B cell (primary cell): ENCODE results near the gene TOGARAM1. TPM values are rescaled to one million over a fixed set of nuclear protein-coding genes. Genes with fewer than 3 reads are reported as not detected.
"Not testable (repeated sequence)": the region's sequence is repeated elsewhere in the genome, so short reads cannot be mapped to it uniquely, and the experiment has no call there.

Experiments used
- ATAC-seq: fragments of 200-7000 bp; cut with Tn5 transposase; one replicate; pipeline ENCODE4 v1.10.0; 2021; ENCODE audit warnings: low read depth, mild to moderate bottlenecking, moderate number of reproducible peaks, moderate library complexity
- CTCF ChIA-PET: fragments of 350-600 bp; sonication (Branson Sonifier 250); formaldehyde crosslinking; loops from one replicate; lab custom pipeline; 2021; ENCODE audit warnings: antibody characterized with exemption, inconsistent platforms; lab: Charles Lee
- POLR2A ChIA-PET: fragments of 350-600 bp; sonication (Branson Sonifier 250); formaldehyde crosslinking; loops from one replicate; lab custom pipeline; 2021; ENCODE audit warnings: antibody characterized with exemption; lab: Charles Lee
- DNase-seq: peaks from one replicate; pipeline ENCODE4 v3.0.0; 2013
- H2AFZ ChIP-seq: 2 replicates; pipeline ENCODE4 v1.6.1; 2012; ENCODE audit warnings: mild to moderate bottlenecking, low read depth, low read length; ENCODE audit not compliant: insufficient read depth, poor library complexity, severe bottlenecking
- H3K27ac ChIP-seq, 2 donors: 1 replicate in 1 of 2; 2 replicates in 1 of 2; pipeline ENCODE4 v1.5.1; 2012 to 2013; ENCODE audit warnings: low read length in 2 of 2, mild to moderate bottlenecking in 2 of 2, moderate library complexity in 1 of 2
- H3K27me3 ChIP-seq, 4 experiments: fragments of 200-600 bp in 1 of 4; sonication (generic) in 1 of 4; replicated peaks in 1 of 4; 1 replicate in 2 of 4; 2 replicates in 2 of 4; pipeline versions ENCODE4 v1.6.1 to v1.7.0; 2013 to 2016; ENCODE audit warnings: low read length in 3 of 4, mild to moderate bottlenecking in 2 of 4, mixed read lengths in 1 of 4, moderate library complexity in 1 of 4; ENCODE audit not compliant: insufficient read depth in 4 of 4, control insufficient read depth in 3 of 4; ENCODE audit errors: control extremely low read depth in 1 of 4
- H3K36me3 ChIP-seq, 2 experiments: replicated peaks in 1 of 2; 1 replicate in 1 of 2; 2 replicates in 1 of 2; pipeline versions ENCODE4 v1.6.1 to v1.7.1; 2013; ENCODE audit warnings: low read length in 1 of 2; ENCODE audit not compliant: insufficient read depth in 2 of 2, control insufficient read depth in 1 of 2; ENCODE audit errors: control extremely low read depth in 1 of 2, extremely low read depth in 1 of 2
- H3K4me1 ChIP-seq, 2 donors: fragments of 200-600 bp in 1 of 2; sonication (generic) in 1 of 2; 1 replicate in 1 of 2; 2 replicates in 1 of 2; pipeline versions ENCODE4 v1.5.1 to v1.6.1; 2013 to 2017; ENCODE audit warnings: low read length in 2 of 2; ENCODE audit not compliant: control insufficient read depth in 2 of 2, insufficient read depth in 2 of 2
- H3K4me2 ChIP-seq: replicated peaks from 2 replicates; pipeline ENCODE3; 2012; ENCODE audit warnings: mild to moderate bottlenecking, low read depth, low read length; ENCODE audit not compliant: poor library complexity, severe bottlenecking
- H3K4me3 ChIP-seq, 5 experiments: fragments of 200-600 bp in 1 of 5; sonication (generic) in 1 of 5; 1 replicate in 3 of 5; 2 replicates in 2 of 5; pipeline versions ENCODE4 v1.5.1 to v1.7.0; 2011 to 2016; ENCODE audit warnings: low read length in 4 of 5, mild to moderate bottlenecking in 4 of 5, low read depth in 2 of 5, control low read depth in 1 of 5, moderate library complexity in 1 of 5; ENCODE audit not compliant: insufficient read depth in 1 of 5; ENCODE audit errors: control extremely low read depth in 1 of 5, extremely low read depth in 1 of 5
- H3K79me2 ChIP-seq: fragments of 200-600 bp; sonication (generic); one replicate; pipeline ENCODE4 v1.6.0; 2016; ENCODE audit warnings: low read length; ENCODE audit not compliant: control insufficient read depth, insufficient read depth
- H3K9ac ChIP-seq: fragments of 200-600 bp; sonication (generic); 2 replicates; pipeline ENCODE4 v1.6.1; 2017; ENCODE audit warnings: mild to moderate bottlenecking, low read length, moderate library complexity
- H3K9me3 ChIP-seq, 3 donors: one replicate each; pipeline versions ENCODE4 v1.6.1 to v1.7.1; 2013; ENCODE audit warnings: low read length in 2 of 3; ENCODE audit not compliant: control insufficient read depth in 2 of 3, insufficient read depth in 1 of 3; ENCODE audit errors: control extremely low read depth in 1 of 3
- H4K20me1 ChIP-seq: 2 replicates; pipeline ENCODE4 v1.6.0; 2012; ENCODE audit warnings: mild to moderate bottlenecking, low read length; ENCODE audit not compliant: insufficient read depth, control insufficient read depth, poor library complexity, severe bottlenecking
- H3K27ac Mint-ChIP-seq: one replicate; pipeline ENCODE4 v1.8.0; 2021; ENCODE audit warnings: mixed read lengths
- H3K27me3 Mint-ChIP-seq: one replicate; pipeline ENCODE4 v1.8.0; 2021; ENCODE audit warnings: mixed read lengths
- H3K4me1 Mint-ChIP-seq: one replicate; pipeline ENCODE4 v1.8.0; 2021; ENCODE audit warnings: mixed read lengths
- H3K4me3 Mint-ChIP-seq: one replicate; pipeline ENCODE4 v1.8.0; 2021; ENCODE audit warnings: mixed read lengths
- H3K9me3 Mint-ChIP-seq: one replicate; pipeline ENCODE4 v1.8.0; 2022; ENCODE audit warnings: mixed read lengths; ENCODE audit not compliant: insufficient read depth
- EZH2 ChIP-seq: IDR thresholded peaks from 2 replicates; pipeline ENCODE4 v1.6.1; 2012; ENCODE audit warnings: borderline replicate concordance, low read depth, mild to moderate bottlenecking, moderate library complexity, low read length; ENCODE audit not compliant: insufficient read depth, poor library complexity, severe bottlenecking
- WGBS: methylation state at CpG from one replicate; pipeline ENCODE4 v1.1.5; 2013; ENCODE audit warnings: missing lambda C conversion rate; ENCODE audit not compliant: insufficient coverage; 5-methylcytosine and 5-hydroxymethylcytosine counted together
- intact Hi-C: fragments of 100-400 bp; cut with micrococcal nuclease; formaldehyde crosslinking; loops from one replicate; pipeline ENCODE4 v1.10.0; 2022
- polyA plus RNA-seq: library from polyadenylated mRNA; depleted of rRNA; stranded (reverse); fragments of >200 nt; gene quantifications from 2 replicates; pipeline ENCODE4 v1.2.3, GENCODE V29; 2012
- total RNA-seq, 2 donors: library from RNA; stranded (reverse); fragments of 120-200 nt in 1 of 2; gene quantifications; 1 replicate in 1 of 2; 2 replicates in 1 of 2; pipeline versions ENCODE4 v1.2.3 to v1.2.4, GENCODE V29; 2013 to 2022
- TF ChIP-seq, protein P1 (sequence below): fragments of 200-600 bp; IDR thresholded peaks from one replicate; pipeline ENCODE4 v1.8.0; 2022; ENCODE audit warnings: antibody characterized with exemption, mild to moderate bottlenecking

The TOGARAM1 gene
- total and polyA plus RNA-seq, 2 donors (not counting 1 experiment from before 2014, with no cell fraction given): 3.4 to 23.9 TPM

- Histone ChIP-seq H3K27ac (no peak overlapping the region), H3K4me3 (no peak overlapping the region), H4K20me1 (no peaks in the 10 kb centered on the region), H2AFZ (no peak overlapping the region), H3K9me3 (no peaks in the 10 kb centered on the region), H3K79me2 (no peaks in the 10 kb centered on the region), H3K9ac (no peak overlapping the region), H3K4me2 (no peak overlapping the region), H3K36me3 (peaks cover 0 to 6% of the 10 kb centered on the region in 2 experiments), H3K4me1 (no peaks in the 10 kb centered on the region), H3K27me3 (no peaks in the 10 kb centered on the region)
- no peak overlapping the region for H3K4me3 Mint-ChIP-seq
- no CpG with 5 or more reads among the region's 5 CpGs for WGBS
- intact Hi-C loops: no loop called here
- no peak overlapping the region for H3K27ac Mint-ChIP-seq
- no peak for TF ChIP-seq EZH2
- TF ChIP-seq, protein P1, sequence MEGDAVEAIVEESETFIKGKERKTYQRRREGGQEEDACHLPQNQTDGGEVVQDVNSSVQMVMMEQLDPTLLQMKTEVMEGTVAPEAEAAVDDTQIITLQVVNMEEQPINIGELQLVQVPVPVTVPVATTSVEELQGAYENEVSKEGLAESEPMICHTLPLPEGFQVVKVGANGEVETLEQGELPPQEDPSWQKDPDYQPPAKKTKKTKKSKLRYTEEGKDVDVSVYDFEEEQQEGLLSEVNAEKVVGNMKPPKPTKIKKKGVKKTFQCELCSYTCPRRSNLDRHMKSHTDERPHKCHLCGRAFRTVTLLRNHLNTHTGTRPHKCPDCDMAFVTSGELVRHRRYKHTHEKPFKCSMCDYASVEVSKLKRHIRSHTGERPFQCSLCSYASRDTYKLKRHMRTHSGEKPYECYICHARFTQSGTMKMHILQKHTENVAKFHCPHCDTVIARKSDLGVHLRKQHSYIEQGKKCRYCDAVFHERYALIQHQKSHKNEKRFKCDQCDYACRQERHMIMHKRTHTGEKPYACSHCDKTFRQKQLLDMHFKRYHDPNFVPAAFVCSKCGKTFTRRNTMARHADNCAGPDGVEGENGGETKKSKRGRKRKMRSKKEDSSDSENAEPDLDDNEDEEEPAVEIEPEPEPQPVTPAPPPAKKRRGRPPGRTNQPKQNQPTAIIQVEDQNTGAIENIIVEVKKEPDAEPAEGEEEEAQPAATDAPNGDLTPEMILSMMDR: no peak
- no peaks in the 10 kb centered on the region for H3K27me3 Mint-ChIP-seq
- POLR2A ChIA-PET: no interaction called here
- H3K4me1 Mint-ChIP-seq: no peaks in the 10 kb centered on the region
- DNase-seq (no peak), ATAC-seq (no peak)
- CTCF ChIA-PET: no interaction called here
- no peaks in the 10 kb centered on the region for H3K9me3 Mint-ChIP-seq
Measured at GRCh38 chr14:45073231-45073879, 111.4 kb downstream of the TOGARAM1 start.

DNA sequence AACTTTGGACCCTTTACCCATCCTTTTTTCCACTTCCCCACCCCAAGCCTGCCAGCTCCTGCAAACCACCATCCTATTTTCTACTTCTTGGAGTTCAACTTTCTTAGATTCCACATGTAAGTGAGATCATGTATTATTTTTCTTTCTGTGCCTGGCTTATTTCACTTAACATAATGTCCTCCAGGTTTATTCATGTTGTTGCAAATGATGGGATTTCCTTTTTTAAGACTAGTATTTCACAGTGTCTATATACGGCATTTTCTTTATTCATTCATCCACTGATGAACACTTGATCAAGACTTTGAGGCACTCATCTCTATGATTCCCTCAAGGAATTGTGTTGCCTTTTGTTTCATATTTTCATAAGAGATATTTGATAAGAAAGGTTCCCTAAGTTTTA lies 116.3 kb downstream of the TOGARAM1 start:
- ChIA-PET CTCF (no interaction called here), POLR2A (no interaction called here)
- Histone ChIP-seq H2AFZ (no peak overlapping the region), H3K36me3 (peaks cover 0 to 3% of the 10 kb centered on the region in 2 experiments), H3K4me2 (no peak overlapping the region), H3K27ac (no peak overlapping the region), H3K4me3 (no peak overlapping the region), H3K9me3 (no peaks in the 10 kb centered on the region), H4K20me1 (no peaks in the 10 kb centered on the region), H3K79me2 (no peaks in the 10 kb centered on the region), H3K9ac (no peak overlapping the region), H3K27me3 (no peaks in the 10 kb centered on the region), H3K4me1 (peaks cover 2 to 3% of the 10 kb centered on the region in 2 donors)
- H3K4me3 Mint-ChIP-seq: no peak overlapping the region
- no peaks in the 10 kb centered on the region for H3K27me3 Mint-ChIP-seq
- H3K9me3 Mint-ChIP-seq: no peaks in the 10 kb centered on the region
- no CpG with 5 or more reads among the region's 1 CpG for WGBS
- no peak for DNase-seq
- TF ChIP-seq EZH2: no peak
- TF ChIP-seq, protein P1: no peak
- no peak for ATAC-seq
- intact Hi-C loops: no loop called here
- peaks cover 5% of the 10 kb centered on the region for H3K4me1 Mint-ChIP-seq
- H3K27ac Mint-ChIP-seq: no peak overlapping the region

- DNase-seq, H2AFZ ChIP-seq, H3K4me3 ChIP-seq, H3K27ac Mint-ChIP-seq, ATAC-seq, H3K9me3 Mint-ChIP-seq, H3K9me3 ChIP-seq, H3K9ac ChIP-seq, H3K4me3 Mint-ChIP-seq, H3K4me2 ChIP-seq, H3K36me3 ChIP-seq, H3K27ac ChIP-seq, H3K27me3 Mint-ChIP-seq, H3K27me3 ChIP-seq, CTCF ChIA-PET, H4K20me1 ChIP-seq, POLR2A ChIA-PET, intact Hi-C loops: not testable (repeated sequence)
- 98% methylated on average over 38 of the region's 40 CpGs for WGBS
- Histone ChIP-seq H3K4me1 (peaks cover 12 to 14% of the 10 kb centered on the region in 2 donors), H3K79me2 (peaks cover 16% of the 10 kb centered on the region)
- peaks cover 22% of the 10 kb centered on the region for H3K4me1 Mint-ChIP-seq
Measured at GRCh38 chr14:45080416-45080968, 118.5 kb downstream of the TOGARAM1 start.
